ENCODE measurements around the gene DNTTIP2. TPM values are rescaled to one million over a fixed set of nuclear protein-coding genes. Genes with fewer than 3 reads are reported as not detected.

The DNTTIP2 gene
- total RNA-seq, 1 donor from 2014 or later, result 80.3 TPM

DNA sequence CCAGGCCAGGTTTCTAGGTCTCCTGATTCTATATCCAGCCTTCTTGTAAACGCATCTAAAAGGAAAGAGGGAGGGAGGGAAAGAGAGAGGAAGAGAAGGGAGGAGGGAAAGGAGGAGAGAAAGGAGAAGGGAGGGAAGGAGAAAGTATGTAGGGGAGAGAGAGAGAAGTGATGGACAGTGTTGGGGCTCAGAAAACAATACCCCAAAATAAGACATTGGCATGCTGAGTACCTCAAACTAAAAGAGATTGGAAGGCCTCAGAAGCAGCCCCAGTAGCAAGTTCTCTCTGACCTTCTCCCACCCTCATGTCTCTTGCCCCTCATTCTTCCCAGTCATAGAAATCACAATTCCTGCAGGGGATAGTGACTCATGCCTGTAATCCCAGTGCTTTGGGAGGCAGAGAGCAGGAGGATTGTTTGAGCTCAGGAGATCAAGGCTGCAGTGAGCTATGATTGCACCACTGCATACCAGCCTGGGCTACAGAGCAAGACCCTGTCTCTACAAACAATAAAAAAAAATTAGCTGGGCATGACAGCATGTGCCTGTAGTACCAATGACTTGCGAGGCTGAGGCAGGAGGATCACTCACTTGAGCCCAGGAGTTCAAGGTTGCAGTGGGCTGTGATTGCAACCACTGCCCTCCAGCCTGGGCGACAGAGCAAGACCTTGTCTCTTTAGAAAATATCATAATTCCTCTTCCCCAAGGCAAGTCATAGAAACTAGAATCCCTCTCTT lies 51.2 kb downstream of the DNTTIP2 start:
- intact Hi-C loops (cut with micrococcal nuclease), result no loop called here
- DNase-seq (ENCODE audit: low spot score), result no peak
- H3K9me3 Mint-ChIP-seq, result peaks cover 14% of the 10 kb centered on the region
- H3K4me1 Mint-ChIP-seq (ENCODE audit: low read depth), result no peaks in the 10 kb centered on the region
- no peak overlapping the region for H3K4me3 Mint-ChIP-seq
- no peaks in the 10 kb centered on the region for H3K36me3 Mint-ChIP-seq (ENCODE audit: low read depth)
- H3K27ac Mint-ChIP-seq, result no peak overlapping the region
- no peaks in the 10 kb centered on the region for H3K27me3 Mint-ChIP-seq (ENCODE audit: insufficient read depth)

DNA sequence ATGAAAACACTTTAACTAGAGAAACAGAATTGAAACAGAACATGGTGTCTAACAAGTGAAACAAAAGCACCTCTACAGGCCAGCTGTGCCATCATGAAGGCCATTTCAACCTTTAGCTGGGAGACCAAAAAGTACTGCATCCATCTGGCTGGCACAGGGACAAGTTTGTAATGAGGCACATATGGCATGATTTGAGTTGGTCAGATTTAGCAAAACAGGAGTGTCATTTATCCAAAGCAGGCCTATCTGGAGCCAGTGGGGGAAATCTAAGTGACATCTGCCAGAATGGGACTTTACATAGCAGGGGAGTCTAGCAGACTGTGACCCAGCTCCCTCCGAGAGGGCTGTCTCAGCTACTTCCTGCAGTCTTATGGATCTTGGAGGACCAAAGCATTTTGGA lies 51.9 kb downstream of the DNTTIP2 start:
- Mint-ChIP-seq H3K9me3 (peaks cover 13% of the 10 kb centered on the region), H3K4me1 (ENCODE audit: low read depth) (no peaks in the 10 kb centered on the region), H3K4me3 (no peak overlapping the region), H3K27me3 (ENCODE audit: insufficient read depth) (no peaks in the 10 kb centered on the region), H3K27ac (no peak overlapping the region), H3K36me3 (ENCODE audit: low read depth) (no peaks in the 10 kb centered on the region)
- intact Hi-C loops (cut with micrococcal nuclease), result no loop called here
- DNase-seq (ENCODE audit: low spot score), result no peak

DNA sequence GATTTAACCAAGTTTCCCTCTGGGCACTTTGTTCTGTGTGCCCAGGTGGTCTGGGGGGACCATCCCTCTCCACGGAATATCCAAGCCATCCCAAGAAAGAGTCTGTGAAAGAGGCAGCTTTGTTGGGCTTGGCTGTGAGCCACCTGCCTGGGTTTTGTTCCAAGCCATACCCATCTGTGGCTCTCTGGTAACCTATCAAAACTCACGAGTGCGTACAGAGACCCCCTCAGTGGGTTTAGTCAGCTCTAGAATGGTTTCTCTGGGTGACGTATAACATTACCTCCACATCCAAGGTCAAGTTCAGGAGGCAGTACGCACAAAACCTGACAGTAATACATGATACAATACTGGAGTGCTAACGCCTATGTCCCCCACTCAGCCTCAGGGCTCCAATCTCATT lies 54.2 kb downstream of the DNTTIP2 start:
- Mint-ChIP-seq H3K27ac (no peak overlapping the region), H3K36me3 (ENCODE audit: low read depth) (no peaks in the 10 kb centered on the region), H3K9me3 (no peaks in the 10 kb centered on the region), H3K27me3 (ENCODE audit: insufficient read depth) (no peaks in the 10 kb centered on the region), H3K4me1 (ENCODE audit: low read depth) (no peaks in the 10 kb centered on the region), H3K4me3 (no peak overlapping the region)
- no peak for DNase-seq (ENCODE audit: low spot score)
- intact Hi-C loops (cut with micrococcal nuclease), result no loop called here

DNA sequence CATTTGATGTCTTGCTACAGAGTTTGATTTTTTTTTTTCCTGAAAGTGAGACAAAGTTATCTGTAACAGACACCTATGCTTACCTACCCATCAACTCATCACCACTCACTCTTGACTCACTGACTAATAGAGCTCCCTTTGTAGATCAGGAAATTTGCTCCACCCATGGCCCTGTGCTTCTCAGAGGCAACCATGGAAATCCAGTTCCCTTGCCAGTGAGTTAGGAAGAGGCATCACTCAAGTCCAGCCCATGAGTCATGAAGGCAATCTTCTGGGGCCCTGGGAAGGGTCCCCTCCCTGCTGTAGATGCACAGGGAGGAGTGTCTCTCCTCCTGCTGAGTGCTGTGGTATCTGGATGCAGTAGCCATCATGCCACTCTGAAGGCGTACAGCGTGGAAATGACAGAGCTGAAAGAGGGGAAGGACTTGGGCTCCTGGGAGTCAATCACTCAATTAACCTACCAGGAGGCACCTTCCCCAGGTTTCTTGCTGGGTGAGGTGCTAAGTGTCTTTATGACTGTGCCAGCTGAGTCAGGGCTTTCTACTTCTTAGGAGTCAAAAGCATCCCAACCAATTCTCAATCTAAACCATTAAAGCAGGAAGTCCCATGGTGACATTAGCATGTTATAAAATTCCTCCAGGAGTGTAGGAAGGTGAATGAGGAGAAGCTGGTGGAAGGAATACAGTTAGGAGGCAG lies 56.1 kb downstream of the DNTTIP2 start:
- no peaks in the 10 kb centered on the region for H3K9me3 Mint-ChIP-seq
- H3K4me1 Mint-ChIP-seq (ENCODE audit: low read depth), result peaks cover 9% of the 10 kb centered on the region
- intact Hi-C loops (cut with micrococcal nuclease), result no loop called here
- DNase-seq (ENCODE audit: low spot score), result no peak
- H3K36me3 Mint-ChIP-seq (ENCODE audit: low read depth), result no peaks in the 10 kb centered on the region
- H3K4me3 Mint-ChIP-seq, result no peak overlapping the region
- no peak overlapping the region for H3K27ac Mint-ChIP-seq
- no peaks in the 10 kb centered on the region for H3K27me3 Mint-ChIP-seq (ENCODE audit: insufficient read depth)

DNA sequence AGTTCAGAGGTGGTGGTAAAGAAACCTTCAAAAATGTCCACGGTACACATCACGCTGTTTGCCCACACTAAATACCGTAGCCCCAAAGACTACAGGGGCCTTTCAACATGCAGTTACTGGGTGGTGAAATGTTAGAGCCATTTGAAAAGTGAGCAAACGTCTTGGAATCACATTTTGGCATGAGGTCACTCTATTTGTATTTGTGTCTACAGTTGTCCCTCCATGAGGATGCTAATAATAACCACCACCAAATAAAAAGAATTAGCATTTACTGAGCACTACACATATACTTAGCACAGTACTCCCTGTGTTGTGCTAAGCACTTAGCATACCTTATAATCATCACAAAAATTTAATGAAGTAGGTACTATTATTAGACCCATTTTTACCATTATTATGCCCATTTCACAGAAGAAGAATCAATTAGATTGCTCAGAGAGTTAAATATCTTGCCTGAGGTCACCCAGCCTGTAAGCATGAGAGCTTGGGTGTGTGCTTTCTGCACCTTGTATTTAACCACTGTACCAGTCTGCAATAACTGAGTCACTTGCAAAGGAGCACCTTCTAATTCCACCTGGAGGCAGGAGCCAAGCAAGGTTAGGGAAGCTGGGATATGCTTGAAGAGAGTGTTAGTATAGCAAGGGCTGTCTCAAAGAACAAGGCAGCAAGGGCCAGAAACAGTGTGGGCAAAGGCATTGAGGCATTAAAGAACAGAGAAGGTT lies 57.4 kb downstream of the DNTTIP2 start:
- H3K36me3 Mint-ChIP-seq (ENCODE audit: low read depth), result no peaks in the 10 kb centered on the region
- H3K4me3 Mint-ChIP-seq, result no peak overlapping the region
- intact Hi-C loops (cut with micrococcal nuclease), result no loop called here
- DNase-seq (ENCODE audit: low spot score), result no peak
- no peaks in the 10 kb centered on the region for H3K9me3 Mint-ChIP-seq
- peaks cover 15% of the 10 kb centered on the region for H3K4me1 Mint-ChIP-seq (ENCODE audit: low read depth)
- no peaks in the 10 kb centered on the region for H3K27me3 Mint-ChIP-seq (ENCODE audit: insufficient read depth)
- no peak overlapping the region for H3K27ac Mint-ChIP-seq

DNA sequence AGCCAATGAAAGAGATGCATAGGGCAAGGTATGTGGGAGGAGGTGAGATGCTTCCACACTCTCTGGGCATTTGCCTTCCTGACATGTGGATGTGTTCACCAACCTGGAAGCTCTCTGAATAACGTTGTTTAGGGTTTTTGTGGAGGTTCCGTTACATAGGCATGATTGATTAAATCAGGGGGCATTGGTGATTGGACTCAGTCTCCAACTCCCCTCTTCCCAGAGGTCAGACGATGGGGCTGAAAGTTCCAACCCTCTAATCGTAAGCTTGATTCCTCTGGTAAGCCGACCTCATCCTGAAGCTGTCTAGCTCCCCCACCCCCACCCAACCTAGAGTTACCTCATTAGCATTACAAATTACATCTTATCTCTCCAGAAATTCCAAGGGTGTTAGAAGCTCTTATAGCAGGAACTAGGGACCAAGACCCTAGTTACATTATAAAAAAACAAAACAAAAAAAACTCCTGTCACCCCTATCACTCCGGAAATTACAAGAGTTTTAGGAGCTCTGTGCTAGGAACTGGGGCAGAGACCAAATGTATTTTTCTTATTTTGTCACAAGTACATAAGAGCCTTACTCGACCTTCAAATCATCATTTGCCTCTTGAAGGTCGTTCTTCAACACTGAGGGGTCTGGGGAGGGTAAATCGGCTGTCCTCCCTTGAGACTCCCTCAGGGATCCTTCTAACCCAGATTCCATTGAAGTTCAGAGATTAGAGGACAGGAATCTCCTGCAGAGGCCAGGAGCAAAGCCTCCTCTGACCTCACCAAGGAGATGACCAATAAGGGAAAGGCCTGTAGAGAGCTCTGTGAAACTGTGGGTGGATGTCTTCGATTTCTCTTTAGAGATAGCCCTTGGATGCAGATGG lies 58.2 kb downstream of the DNTTIP2 start:
- DNase-seq (ENCODE audit: low spot score), result no peak
- intact Hi-C loops (cut with micrococcal nuclease), result no loop called here
- Mint-ChIP-seq H3K27ac (no peak overlapping the region), H3K36me3 (ENCODE audit: low read depth) (no peaks in the 10 kb centered on the region), H3K9me3 (no peaks in the 10 kb centered on the region), H3K4me3 (no peak overlapping the region), H3K4me1 (ENCODE audit: low read depth) (peaks cover 15% of the 10 kb centered on the region), H3K27me3 (ENCODE audit: insufficient read depth) (no peaks in the 10 kb centered on the region)

DNA sequence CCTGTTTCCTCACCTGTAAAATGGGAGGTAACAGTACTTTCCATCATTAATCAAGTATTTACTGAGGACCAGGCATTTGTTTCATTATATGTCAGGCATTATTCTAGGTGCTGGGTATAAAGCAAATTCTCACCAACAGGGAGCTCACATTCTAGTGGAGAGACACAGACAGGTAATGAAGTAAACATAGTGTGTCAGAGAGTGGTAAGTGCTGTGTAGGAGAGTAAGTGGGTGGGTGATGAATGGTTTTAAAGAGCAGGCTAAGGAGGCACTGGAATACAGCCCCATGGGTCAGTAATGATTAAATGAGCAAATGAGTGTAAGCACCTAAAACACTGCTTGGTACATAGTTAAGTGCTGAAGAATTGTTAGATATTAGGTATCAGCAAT lies 60.4 kb downstream of the DNTTIP2 start:
- intact Hi-C loops (cut with micrococcal nuclease), result no loop called here
- DNase-seq (ENCODE audit: low spot score), result no peak
- Mint-ChIP-seq H3K27ac (no peak overlapping the region), H3K27me3 (ENCODE audit: insufficient read depth) (no peaks in the 10 kb centered on the region), H3K36me3 (ENCODE audit: low read depth) (no peaks in the 10 kb centered on the region), H3K4me3 (no peak overlapping the region), H3K4me1 (ENCODE audit: low read depth) (peaks cover 15% of the 10 kb centered on the region), H3K9me3 (no peaks in the 10 kb centered on the region)

DNA sequence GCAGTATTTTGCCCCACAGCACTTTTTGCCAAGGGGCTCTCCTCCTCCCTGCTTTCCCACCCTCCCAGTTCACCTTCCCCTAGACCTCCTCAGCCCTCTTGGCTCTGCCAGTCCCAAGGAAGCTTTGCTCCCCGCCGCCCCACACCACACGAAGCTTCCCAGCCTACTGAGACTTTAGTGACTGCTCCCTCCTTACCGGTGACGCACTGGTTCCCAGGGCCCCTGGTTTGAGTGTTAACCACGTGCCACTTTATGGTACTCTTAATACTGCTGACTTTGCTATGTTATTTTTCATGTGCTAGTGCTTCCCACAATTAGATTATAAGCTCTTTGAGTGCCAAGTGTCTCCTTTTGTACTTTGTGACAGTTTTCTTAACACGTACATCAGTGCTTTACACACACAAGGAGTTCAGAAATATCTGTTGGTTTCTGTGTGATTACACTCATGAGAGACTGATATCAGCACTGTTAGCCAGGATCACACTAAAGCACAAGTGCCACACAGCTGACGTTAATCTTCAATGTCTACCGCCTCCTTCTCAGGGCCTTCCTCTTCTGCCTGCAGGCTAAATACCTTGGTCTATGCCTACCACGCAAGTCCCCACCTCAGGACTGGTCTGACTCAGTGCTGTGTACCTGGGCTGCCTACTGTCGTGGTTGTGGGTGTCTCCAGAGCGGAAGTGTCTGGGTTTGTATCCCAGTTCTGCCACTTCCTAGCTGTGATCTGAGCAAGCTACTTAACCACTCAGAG lies 61.0 kb downstream of the DNTTIP2 start:
- Mint-ChIP-seq H3K4me3 (no peak overlapping the region), H3K4me1 (ENCODE audit: low read depth) (peaks cover 15% of the 10 kb centered on the region), H3K27ac (no peak overlapping the region), H3K9me3 (no peaks in the 10 kb centered on the region), H3K27me3 (ENCODE audit: insufficient read depth) (no peaks in the 10 kb centered on the region), H3K36me3 (ENCODE audit: low read depth) (no peaks in the 10 kb centered on the region)
- intact Hi-C loops (cut with micrococcal nuclease), result no loop called here
- no peak for DNase-seq (ENCODE audit: low spot score)

DNA sequence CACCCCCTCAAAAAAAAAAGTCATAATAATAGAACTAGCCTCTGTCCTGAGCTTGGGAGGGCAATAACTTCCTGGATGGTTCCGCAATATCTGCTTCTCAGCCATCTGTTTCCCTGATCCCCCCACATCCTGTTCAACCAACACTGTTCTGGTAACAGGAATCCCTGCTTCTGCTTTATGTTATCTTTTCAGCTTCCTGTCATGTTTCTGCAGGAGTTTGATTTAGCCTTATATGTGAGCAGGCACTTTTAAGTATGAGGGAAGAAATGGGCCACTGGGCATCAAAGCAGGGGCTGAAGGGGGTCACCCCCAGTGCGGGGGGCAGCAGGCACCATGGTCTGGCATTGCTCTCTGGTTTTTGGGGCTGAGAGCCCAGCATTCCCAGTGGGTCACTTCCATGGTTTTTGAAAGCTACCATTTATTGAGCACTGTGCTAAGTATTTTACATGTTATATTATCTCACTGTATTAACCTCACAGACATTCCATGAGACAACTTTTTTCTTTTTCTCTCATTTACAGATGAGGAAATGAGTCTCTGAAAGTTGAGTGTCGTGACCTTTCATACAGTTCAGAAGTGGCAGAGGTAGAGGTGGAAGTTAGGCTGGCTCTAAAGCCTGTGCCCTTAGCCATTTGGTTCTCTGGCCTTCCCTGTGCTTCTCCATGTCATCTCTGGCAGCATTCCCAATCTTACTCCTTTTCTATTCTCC lies 61.9 kb downstream of the DNTTIP2 start:
- intact Hi-C loops (cut with micrococcal nuclease), result no loop called here
- no peaks in the 10 kb centered on the region for H3K36me3 Mint-ChIP-seq (ENCODE audit: low read depth)
- no peak for DNase-seq (ENCODE audit: low spot score)
- H3K4me3 Mint-ChIP-seq, result no peak overlapping the region
- H3K27me3 Mint-ChIP-seq (ENCODE audit: insufficient read depth), result no peaks in the 10 kb centered on the region
- H3K4me1 Mint-ChIP-seq (ENCODE audit: low read depth), result peaks cover 15% of the 10 kb centered on the region
- H3K27ac Mint-ChIP-seq, result no peak overlapping the region
- H3K9me3 Mint-ChIP-seq, result no peaks in the 10 kb centered on the region
